IMR-90 (cell line): Measurements from ENCODE around the gene HBD.

Experiments used
- CEBPB ChIP-seq: IDR thresholded peaks from 2 replicates; pipeline ENCODE4 v1.6.1; 2012; ENCODE audit warnings: low read depth, low read length, improper control_type of control experiment
- MXI1 ChIP-seq: IDR thresholded peaks from 2 replicates; pipeline ENCODE4 v1.6.1; 2012; ENCODE audit warnings: low read depth, mild to moderate bottlenecking, low read length, moderate library complexity, borderline replicate concordance
- POLR2A ChIP-seq: IDR thresholded peaks from 2 replicates; pipeline ENCODE4 v1.6.1; 2012; ENCODE audit warnings: mild to moderate bottlenecking, low read depth, low read length
- RAD21 ChIP-seq: IDR thresholded peaks from 2 replicates; pipeline ENCODE4 v1.6.1; 2012; ENCODE audit warnings: low read length, improper control_type of control experiment
- RFX5 ChIP-seq: IDR thresholded peaks from 2 replicates; pipeline ENCODE4 v1.8.0; 2012; ENCODE audit warnings: low read depth, mild to moderate bottlenecking, low read length, moderate library complexity
- USF2 ChIP-seq: fragments of 150-350 bp; IDR thresholded peaks from 2 replicates; pipeline ENCODE4 v1.6.1; 2017; ENCODE audit warnings: mild to moderate bottlenecking, antibody characterized with exemption, low read length, low read depth
- TF ChIP-seq, protein P1 (sequence below): conservative IDR thresholded peaks from 2 replicates; pipeline ENCODE4 v1.5.1; 2012; ENCODE audit warnings: mild to moderate bottlenecking, low read depth, low read length, improper control_type of control experiment
- TF ChIP-seq, protein P2 (sequence below): fragments of 150-350 bp; IDR thresholded peaks from 2 replicates; pipeline ENCODE4 v1.6.1; 2016; ENCODE audit warnings: low read depth, mild to moderate bottlenecking, low read length, moderate library complexity, borderline replicate concordance

DNA sequence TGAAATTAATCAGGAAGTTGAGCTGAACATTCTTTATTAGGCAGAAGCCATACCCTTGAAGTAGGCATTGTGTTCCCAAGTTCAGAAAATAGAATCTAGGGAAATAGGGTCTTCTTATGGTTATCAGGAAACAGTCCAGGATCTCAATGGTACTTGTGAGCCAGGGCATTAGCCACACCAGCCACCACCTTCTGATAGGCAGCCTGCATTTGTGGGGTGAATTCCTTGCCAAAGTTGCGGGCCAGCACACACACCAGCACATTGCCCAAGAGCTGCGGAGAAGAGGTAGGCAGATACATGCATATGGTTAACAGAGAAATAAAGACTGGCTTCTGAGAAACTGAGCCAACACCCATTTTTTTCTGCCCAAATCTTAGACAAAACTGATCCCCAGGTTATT lies 1.5 kb downstream of the HBD start:
- no peak for TF ChIP-seq POLR2A
- TF ChIP-seq, protein P1, sequence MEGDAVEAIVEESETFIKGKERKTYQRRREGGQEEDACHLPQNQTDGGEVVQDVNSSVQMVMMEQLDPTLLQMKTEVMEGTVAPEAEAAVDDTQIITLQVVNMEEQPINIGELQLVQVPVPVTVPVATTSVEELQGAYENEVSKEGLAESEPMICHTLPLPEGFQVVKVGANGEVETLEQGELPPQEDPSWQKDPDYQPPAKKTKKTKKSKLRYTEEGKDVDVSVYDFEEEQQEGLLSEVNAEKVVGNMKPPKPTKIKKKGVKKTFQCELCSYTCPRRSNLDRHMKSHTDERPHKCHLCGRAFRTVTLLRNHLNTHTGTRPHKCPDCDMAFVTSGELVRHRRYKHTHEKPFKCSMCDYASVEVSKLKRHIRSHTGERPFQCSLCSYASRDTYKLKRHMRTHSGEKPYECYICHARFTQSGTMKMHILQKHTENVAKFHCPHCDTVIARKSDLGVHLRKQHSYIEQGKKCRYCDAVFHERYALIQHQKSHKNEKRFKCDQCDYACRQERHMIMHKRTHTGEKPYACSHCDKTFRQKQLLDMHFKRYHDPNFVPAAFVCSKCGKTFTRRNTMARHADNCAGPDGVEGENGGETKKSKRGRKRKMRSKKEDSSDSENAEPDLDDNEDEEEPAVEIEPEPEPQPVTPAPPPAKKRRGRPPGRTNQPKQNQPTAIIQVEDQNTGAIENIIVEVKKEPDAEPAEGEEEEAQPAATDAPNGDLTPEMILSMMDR = no peak
- TF ChIP-seq, protein P2, sequence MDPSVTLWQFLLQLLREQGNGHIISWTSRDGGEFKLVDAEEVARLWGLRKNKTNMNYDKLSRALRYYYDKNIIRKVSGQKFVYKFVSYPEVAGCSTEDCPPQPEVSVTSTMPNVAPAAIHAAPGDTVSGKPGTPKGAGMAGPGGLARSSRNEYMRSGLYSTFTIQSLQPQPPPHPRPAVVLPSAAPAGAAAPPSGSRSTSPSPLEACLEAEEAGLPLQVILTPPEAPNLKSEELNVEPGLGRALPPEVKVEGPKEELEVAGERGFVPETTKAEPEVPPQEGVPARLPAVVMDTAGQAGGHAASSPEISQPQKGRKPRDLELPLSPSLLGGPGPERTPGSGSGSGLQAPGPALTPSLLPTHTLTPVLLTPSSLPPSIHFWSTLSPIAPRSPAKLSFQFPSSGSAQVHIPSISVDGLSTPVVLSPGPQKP = no peak
- TF ChIP-seq MXI1 = no peak
- no peak for TF ChIP-seq RFX5
- no peak for TF ChIP-seq CEBPB
- no peak for TF ChIP-seq USF2
- no peak for TF ChIP-seq RAD21
